HAP-1 (cell line): ENCODE measurements around the gene FXYD4.
"Not testable (repeated sequence)": the region's sequence is repeated elsewhere in the genome, so short reads cannot be mapped to it uniquely, and the experiment has no call there.

Experiments
- DNase-seq, 2 experiments: peaks; one replicate each; pipeline ENCODE4 v3.0.0-alpha.2; 2016 to 2020; ENCODE audit warnings: low spot score in 2 of 2
- H3K27me3 ChIP-seq: fragments of 250-450 bp; sonication (Bioruptor Pico); 2 replicates; pipeline ENCODE4 v1.5.1; 2020; ENCODE audit warnings: low read depth, mild to moderate bottlenecking, moderate library complexity
- H3K36me3 ChIP-seq: fragments of 250-450 bp; sonication (Bioruptor Pico); replicated peaks from 2 replicates; pipeline ENCODE4 v1.5.1; 2020; ENCODE audit warnings: mild to moderate bottlenecking
- H3K4me1 ChIP-seq: fragments of 250-450 bp; sonication (Bioruptor Pico); 2 replicates; pipeline ENCODE4 v1.5.1; 2020; ENCODE audit warnings: mild to moderate bottlenecking
- H3K4me3 ChIP-seq: fragments of 250-450 bp; sonication (Bioruptor Pico); 2 replicates; pipeline ENCODE4 v1.5.1; 2020; ENCODE audit warnings: mild to moderate bottlenecking, moderate library complexity
- H3K9me3 ChIP-seq: fragments of 250-450 bp; sonication (Bioruptor Pico); 2 replicates; pipeline ENCODE4 v1.5.1; 2020; ENCODE audit warnings: mild to moderate bottlenecking, moderate library complexity
- in situ Hi-C: fragments of 300-500 bp; cut with MboI; formaldehyde crosslinking; loops from 3 replicates; pipeline ENCODE4 v1.14.3; 2020; ENCODE audit warnings: low sequenced_read_pairs, inconsistent platforms, mixed read lengths

Gene FXYD4, protein sequence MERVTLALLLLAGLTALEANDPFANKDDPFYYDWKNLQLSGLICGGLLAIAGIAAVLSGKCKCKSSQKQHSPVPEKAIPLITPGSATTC

DNA sequence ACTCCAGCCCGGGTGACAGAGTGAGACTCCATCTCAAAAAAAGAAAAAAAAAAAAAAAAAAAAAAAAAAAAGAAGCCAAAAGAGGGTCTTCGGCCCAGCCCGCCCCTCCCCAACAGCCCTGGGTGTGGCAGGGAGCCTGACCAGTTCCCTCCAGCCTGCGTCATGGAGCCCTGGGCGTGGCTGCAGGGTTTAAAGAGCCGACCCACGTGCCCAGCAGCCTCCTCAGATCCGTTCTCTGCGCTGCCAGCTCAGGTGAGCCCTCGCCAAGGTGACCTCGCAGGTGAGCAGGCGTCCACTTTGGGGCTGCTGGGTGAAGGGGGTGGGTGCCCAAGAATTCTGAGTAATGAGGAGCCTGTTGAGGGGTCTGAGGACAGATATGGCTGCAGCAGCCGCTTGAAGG lies at the start of gene FXYD4:
Gene FXYD4 (plus strand): TSS at position 219 of the 400 bp plus-strand sequence. CDS start 2,111 bp downstream, outside the sequence.
- H3K36me3 ChIP-seq: no peaks in the 10 kb centered on the region
- H3K27me3 ChIP-seq: no peaks in the 10 kb centered on the region
- no peak within 1 kb of the TSS for H3K4me3 ChIP-seq
- H3K4me1 ChIP-seq: peaks cover 3% of the 10 kb centered on the region; the same call in 1 of the 2 replicates
- no peaks in the 10 kb centered on the region; the same call in 1 of the 2 replicates for H3K9me3 ChIP-seq
- in situ Hi-C loops: no loop called here
- DNase-seq: no peak

DNA sequence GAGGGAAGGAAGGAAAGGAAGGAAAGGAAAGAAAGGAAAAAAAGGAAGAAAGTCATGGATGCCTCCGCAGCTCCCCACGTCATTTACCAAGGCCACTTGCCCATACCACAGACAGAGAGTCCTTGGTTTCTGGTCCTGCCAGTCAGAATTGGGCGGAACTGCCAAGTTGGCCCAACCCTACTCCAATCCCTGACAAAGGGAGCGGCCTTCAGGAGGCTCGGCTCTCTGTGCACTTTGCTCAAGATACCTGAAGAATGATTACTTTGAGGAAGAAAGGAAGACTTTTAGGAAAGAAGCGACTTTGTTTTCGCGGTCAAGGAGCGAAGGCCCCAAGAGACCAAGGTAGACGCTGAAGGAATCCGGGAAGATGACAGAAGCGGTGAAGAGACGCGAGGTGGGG lies 49.1 kb upstream of the FXYD4 start:
- H3K36me3 ChIP-seq: no peaks in the 10 kb centered on the region
- H3K27me3 ChIP-seq: no peaks in the 10 kb centered on the region
- DNase-seq: no peak
- no peaks in the 10 kb centered on the region for H3K9me3 ChIP-seq
- in situ Hi-C loops: no loop called here
- no peak overlapping the region for H3K4me3 ChIP-seq
- H3K4me1 ChIP-seq: peaks cover 15% of the 10 kb centered on the region

DNA sequence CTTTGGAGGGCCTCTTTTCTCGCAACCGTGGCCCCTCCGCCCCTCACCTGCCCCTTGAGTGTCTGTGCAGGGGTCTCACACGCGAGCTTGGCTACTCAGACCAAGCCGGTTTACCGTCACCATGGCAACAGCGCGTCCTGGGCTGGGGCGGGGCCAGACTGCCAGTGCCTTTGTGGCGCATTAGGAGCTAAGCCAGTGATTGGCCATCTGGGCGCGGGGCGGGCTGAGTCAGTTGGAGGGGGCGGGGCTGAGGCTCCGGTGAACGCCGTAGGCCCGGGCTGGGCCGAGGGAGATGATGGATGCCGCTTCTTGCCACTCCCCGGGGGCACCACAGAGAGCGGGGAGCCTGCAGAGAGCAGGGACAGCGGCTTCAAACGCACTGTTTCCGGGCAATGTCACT lies 48.7 kb upstream of the FXYD4 start:
- DNase-seq: peak in 1 of 2 experiments; percentile 24
- H3K9me3 ChIP-seq: no peaks in the 10 kb centered on the region
- peaks cover 15% of the 10 kb centered on the region for H3K4me1 ChIP-seq
- no peaks in the 10 kb centered on the region for H3K36me3 ChIP-seq
- no peaks in the 10 kb centered on the region for H3K27me3 ChIP-seq
- in situ Hi-C loops: no loop called here
- no peak overlapping the region for H3K4me3 ChIP-seq

DNA sequence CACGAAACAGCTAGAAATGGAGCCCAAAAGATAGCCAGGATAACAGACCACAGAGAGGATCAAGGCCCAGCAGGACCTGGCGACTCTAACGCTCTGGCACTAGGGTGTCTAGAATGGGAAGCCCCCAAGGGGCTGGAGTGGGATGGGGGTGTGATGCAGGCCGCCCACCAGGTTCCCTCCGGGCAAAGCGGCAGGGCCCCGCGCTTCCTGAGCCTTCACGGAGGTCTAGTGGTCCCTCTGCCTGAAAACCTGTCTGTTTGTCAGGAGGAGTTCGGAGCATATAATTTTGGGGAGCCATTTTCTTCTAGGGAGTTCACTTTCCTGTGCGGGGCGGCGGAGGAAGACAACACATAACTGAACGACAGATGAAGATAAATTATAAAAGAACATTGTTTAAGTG lies 48.2 kb upstream of the FXYD4 start:
- Histone ChIP-seq H3K36me3 (no peaks in the 10 kb centered on the region), H3K4me3 (no peak overlapping the region), H3K9me3 (0 out of 2 replicates have a peak, but pooled peaks cover 2% of the 10 kb centered on the region), H3K27me3 (no peaks in the 10 kb centered on the region), H3K4me1 (peaks cover 15% of the 10 kb centered on the region)
- in situ Hi-C loops: no loop called here
- no peak for DNase-seq

DNA sequence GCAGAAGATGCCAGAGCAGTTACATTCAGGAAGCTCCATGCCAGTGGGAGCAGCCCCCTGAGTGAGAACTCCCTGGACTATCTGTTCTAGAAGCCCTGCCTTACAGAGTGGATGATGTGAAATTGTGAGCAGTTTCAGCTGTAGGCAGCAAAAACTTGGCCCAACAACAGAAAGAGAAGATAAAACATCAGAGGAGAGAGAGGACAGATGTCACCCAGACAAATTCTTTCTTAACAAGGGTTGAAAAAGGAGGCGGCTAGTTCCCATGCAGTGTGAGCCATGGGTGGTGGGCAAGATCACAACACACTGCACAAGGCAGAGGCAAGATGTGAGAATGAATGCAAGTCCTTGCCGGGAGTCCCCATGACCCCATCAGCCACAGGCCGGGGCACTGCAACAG lies 46.6 kb upstream of the FXYD4 start:
- no peak for DNase-seq
- peaks cover 6% of the 10 kb centered on the region; the same call in 1 of the 2 replicates for H3K9me3 ChIP-seq
- H3K4me3 ChIP-seq: no peak overlapping the region
- H3K36me3 ChIP-seq: no peaks in the 10 kb centered on the region
- no peaks in the 10 kb centered on the region for H3K27me3 ChIP-seq
- H3K4me1 ChIP-seq: peaks cover 12% of the 10 kb centered on the region
- in situ Hi-C loops: no loop called here

DNA sequence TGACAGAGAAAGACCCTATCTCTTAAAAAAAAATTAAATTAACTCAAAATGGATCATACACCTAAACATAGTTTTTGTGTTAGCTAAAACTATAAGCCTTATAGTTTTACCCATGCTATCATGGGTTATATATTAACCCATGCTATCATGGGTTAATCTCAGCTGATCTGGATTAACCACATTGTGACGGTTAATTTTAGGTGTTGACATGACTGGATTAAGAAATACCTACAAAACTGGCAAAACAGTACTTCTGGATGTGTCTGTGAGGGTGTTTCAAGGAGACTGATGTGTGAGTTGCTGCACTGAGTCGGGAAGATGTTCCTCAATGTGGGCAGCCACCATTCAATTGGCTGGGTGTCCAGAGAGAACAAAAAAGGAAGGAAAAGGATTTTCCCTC lies 44.3 kb upstream of the FXYD4 start:
- in situ Hi-C loops: no loop called here
- no peak for DNase-seq
- Histone ChIP-seq H3K4me1 (no peaks in the 10 kb centered on the region), H3K4me3 (no peak overlapping the region), H3K27me3 (no peaks in the 10 kb centered on the region), H3K9me3 (peaks cover 6% of the 10 kb centered on the region; the same call in 1 of the 2 replicates), H3K36me3 (no peaks in the 10 kb centered on the region)

DNA sequence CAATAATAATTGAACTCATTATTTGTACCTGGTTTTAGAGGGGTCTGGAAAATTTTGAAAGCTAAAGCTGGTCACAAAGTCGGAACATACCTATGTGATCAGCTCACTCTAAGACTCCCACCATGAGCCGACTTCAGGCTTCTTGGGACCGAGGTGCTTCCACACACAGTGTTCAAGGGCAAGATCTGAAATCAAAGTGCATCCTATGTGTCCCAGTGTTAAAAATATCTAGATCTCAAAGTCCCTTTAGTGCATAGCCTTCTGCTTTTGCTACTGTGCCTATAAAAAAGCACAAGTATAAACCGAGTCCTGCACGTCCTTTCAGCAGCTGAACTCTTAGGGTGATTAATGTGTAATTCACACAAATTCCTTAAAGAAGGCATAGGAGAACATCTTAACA lies 43.5 kb upstream of the FXYD4 start:
- no peaks in the 10 kb centered on the region for H3K36me3 ChIP-seq
- in situ Hi-C loops: no loop called here
- no peaks in the 10 kb centered on the region for H3K4me1 ChIP-seq
- H3K9me3 ChIP-seq: peaks cover 6% of the 10 kb centered on the region; the same call in 1 of the 2 replicates
- H3K27me3 ChIP-seq: no peaks in the 10 kb centered on the region
- DNase-seq: no peak
- H3K4me3 ChIP-seq: no peak overlapping the region

DNA sequence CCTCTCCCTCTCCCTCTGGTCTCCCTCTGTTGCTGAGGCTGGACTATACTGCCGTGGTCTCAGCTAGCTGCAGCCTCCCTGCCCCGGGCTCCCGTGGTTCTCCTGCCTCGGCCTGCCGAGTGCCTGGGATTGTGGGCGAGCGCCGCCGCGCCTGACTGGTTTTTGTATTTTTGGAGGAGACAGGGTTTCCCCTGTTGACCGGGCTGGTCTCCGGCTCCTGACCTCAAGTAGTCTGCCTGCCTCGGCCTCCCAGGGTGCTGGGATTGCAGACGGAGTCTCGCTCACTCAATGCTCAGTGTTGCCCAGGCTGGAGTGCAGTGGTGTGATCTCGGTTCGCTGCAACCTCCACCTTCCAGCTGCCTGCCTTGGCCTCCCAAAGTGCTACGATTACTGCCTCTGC lies 42.6 kb upstream of the FXYD4 start:
- DNase-seq, H3K36me3 ChIP-seq, H3K27me3 ChIP-seq, H3K9me3 ChIP-seq, in situ Hi-C loops, H3K4me1 ChIP-seq, H3K4me3 ChIP-seq: not testable (repeated sequence)

DNA sequence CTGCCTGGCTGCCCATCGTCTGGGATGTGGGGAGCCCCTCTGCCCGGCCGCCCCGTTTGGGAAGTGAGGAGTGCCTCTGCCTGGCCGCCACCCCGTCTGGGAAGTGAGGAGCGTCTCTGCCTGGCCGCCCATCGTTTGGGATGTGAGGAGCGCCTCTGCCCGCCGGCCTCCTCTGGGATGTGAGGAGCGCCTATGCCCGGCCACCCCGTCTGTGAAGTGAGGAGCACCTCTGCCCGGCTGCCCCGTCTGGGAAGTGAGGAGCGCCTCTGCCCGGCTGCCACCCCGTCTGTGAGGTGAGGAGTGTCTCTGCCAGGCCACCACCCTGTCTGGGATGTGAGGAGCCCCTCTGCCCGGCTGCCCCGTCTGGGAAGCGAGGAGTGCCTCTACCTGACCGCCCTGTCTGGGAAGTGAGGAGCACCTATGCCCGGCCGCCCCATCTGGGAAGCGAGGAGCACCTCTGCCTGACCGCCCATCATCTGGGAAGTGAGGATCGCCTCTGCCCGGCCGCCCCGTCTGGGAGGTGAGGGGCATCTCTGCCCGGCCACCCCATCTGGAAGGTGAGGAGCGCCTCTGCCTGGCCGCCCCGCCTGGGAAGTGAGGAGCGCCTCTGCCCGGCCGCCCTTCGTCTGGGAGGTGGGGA lies 42.1 kb upstream of the FXYD4 start:
- H3K36me3 ChIP-seq, in situ Hi-C loops, H3K4me1 ChIP-seq, DNase-seq, H3K27me3 ChIP-seq, H3K9me3 ChIP-seq, H3K4me3 ChIP-seq: not testable (repeated sequence)

DNA sequence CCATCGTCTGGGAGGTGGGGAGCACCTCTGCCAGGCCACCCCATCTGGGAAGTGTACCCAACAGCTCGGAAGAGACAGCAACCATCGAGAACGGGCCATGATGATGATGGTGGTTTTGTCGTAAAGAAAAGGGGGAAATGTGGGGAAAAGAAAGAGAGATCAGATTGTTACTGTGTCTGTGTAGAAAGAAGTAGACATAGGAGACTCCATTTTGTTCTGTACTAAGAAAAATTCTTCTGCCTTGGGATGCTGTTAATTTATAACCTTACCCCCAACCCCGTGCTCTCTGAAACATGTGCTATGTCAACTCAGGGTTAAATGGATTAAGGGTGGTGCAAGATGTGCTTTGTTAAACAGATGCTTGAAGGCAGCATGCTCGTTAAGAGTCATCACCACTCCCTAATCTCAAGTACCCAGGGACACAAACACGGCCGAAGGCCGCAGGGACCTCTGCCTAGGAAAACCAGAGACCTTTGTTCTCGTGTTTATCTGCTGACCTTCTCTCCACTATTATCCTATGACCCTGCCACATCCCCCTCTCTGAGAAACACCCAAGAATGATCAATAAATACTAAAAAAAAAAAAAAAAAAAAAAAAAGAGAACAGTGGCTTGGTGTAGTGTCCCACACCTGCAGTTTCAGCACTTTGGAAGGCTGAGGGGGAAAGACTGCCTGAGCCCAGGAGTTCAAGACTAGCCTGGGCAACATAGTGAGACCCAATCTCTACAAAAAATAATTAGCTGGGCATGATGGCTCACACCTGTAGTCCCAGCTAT lies 41.2 kb upstream of the FXYD4 start:
- H3K4me3 ChIP-seq, in situ Hi-C loops, H3K9me3 ChIP-seq, H3K27me3 ChIP-seq, DNase-seq, H3K4me1 ChIP-seq, H3K36me3 ChIP-seq: not testable (repeated sequence)

DNA sequence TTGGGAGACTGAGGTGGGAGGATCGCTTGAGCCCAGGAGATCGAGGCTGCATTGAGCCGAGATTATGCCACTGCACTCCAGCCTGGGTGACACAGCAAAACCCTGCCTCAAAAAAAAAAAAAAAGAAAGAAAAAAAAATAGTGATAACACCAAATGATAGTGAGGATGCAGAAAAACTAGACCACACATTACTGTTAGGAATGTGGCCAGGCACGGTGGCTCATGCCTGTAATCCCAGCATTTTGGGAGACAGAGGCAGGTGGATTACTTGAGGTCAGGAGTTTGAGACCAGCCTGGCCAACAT lies 40.7 kb upstream of the FXYD4 start:
- H3K4me1 ChIP-seq, DNase-seq, H3K27me3 ChIP-seq, H3K4me3 ChIP-seq, H3K9me3 ChIP-seq, H3K36me3 ChIP-seq, in situ Hi-C loops: not testable (repeated sequence)

DNA sequence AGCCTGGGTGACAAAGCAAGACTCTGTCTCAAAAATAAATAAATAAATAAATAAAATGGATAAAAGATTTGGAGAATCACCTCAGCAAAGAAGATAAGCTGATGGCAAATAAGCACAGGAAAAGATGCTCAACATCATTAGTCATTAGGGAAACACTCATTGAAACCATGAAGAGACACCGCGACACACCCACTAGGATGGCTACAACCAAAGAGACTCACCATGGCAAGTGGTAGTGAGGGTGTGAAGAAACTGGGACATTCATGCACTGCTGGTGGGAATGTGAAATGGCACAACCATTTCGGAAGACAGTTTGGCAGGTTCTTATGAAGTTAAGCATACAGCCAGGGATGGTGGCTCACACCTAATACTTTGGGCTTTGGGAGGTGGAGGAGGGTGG lies 37.8 kb upstream of the FXYD4 start:
- in situ Hi-C loops: no loop called here

DNA sequence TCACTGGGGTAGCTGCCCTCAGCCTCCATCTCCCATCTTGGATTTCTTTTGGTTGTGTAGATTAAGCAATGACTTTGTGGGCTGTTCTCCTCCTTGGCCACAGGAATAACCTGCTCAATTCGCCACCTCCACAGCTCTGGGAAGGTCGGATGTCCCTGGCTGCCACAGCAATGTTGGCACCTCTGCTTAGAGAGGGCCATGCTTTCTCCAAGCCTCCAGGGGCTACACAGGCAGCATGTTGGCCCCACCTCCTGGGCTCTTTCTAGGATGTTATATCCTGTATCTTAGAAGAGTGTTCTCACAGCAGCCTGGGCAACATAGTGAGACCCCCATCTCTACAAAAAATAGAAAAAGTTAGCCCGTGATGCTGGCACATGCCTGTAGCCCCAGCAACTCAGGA lies 35.4 kb upstream of the FXYD4 start:
- H3K9me3 ChIP-seq: no peaks in the 10 kb centered on the region
- in situ Hi-C loops: no loop called here
- no peaks in the 10 kb centered on the region for H3K36me3 ChIP-seq
- H3K4me3 ChIP-seq: no peak overlapping the region
- H3K27me3 ChIP-seq: no peaks in the 10 kb centered on the region
- peaks cover 31% of the 10 kb centered on the region for H3K4me1 ChIP-seq
- DNase-seq: no peak

More for the DNA sequence above, 37.8 kb upstream of the FXYD4 start:
- Histone ChIP-seq H3K4me1 (peaks cover 20% of the 10 kb centered on the region), H3K36me3 (no peaks in the 10 kb centered on the region), H3K9me3 (peaks cover under 1% of the 10 kb centered on the region; the same call in 1 of the 2 replicates), H3K27me3 (no peaks in the 10 kb centered on the region), H3K4me3 (no peak overlapping the region)
- DNase-seq: no peak

DNA sequence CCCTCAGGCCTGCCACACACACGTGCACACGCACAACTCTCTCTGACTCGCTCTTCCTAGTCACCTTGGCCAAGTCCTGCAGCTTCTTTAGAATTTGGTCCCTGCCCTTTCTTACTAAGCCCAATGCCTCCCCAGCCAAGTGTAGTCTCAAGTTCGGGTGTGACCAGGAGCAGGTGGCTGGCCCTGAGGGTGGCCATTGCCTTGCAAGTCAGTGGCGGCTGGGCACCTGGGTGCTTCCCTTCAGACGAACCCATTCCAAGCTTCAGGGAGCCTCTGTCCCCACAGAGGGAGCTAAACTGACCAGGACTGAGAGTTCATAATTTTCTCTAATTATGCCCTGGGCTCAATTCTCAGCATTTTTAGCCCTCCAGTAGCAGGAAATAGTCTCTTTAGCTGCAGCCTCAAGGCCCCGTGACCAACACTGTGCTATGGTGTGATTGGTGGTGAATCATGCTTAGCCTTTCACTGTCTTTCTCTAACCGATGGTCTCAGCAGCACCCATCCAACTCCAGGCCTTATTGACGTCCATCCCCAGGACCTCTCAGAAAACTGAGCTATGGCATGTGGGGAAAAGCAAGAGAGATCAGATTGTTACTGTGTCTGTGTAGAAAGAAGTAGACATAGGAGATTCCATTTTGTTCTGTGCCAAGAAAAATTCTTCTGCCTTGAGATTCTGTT lies 34.7 kb upstream of the FXYD4 start:
- Histone ChIP-seq H3K27me3 (no peaks in the 10 kb centered on the region), H3K9me3 (no peaks in the 10 kb centered on the region), H3K36me3 (no peaks in the 10 kb centered on the region), H3K4me3 (no peak overlapping the region), H3K4me1 (peaks cover 31% of the 10 kb centered on the region)
- in situ Hi-C loops: no loop called here
- peak in 1 of 2 experiments; percentile 39 for DNase-seq
